COLO668 (cell line): ENCODE data around the gene PLD3.

Experiments used
- DNase-seq: peaks from one replicate; lab custom pipeline; 2025; ENCODE audit not compliant: unreplicated experiment; lab: John Stamatoyannopoulos, UW

PLD3 gene

GRCh38 chr19:40348125-40348913, at the start of gene PLD3, which contains the start of gene C19orf47:
TSS of gene PLD3 (plus strand) at chr19:40348695. CDS start at chr19:40366484, 17,789 bp downstream.
TSS of gene C19orf47 (minus strand) at chr19:40348397. CDS start at chr19:40341857, 6,540 bp downstream.
- DNase-seq, result peak; percentile 99

DNA sequence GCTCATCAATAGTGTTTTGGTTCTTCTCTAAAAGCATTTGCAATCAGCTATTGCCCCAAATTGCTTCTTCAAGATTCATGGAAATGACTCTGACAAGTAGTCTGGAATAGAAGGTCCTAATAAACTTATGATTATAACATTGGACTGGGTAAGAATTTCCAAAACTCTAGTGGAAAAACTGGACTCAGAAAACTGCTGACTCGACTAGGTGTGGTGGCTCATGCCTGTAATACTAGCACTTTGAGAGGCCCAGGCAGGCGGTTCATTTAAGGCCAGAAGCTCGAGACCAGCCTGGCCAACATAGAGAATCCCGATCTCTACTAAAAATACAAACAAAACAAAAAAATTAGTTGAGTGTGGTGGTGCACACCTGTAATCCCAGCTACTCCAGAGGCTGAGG, 47.8 kb upstream of the PLD3 start:
- DNase-seq, result no peak

DNA sequence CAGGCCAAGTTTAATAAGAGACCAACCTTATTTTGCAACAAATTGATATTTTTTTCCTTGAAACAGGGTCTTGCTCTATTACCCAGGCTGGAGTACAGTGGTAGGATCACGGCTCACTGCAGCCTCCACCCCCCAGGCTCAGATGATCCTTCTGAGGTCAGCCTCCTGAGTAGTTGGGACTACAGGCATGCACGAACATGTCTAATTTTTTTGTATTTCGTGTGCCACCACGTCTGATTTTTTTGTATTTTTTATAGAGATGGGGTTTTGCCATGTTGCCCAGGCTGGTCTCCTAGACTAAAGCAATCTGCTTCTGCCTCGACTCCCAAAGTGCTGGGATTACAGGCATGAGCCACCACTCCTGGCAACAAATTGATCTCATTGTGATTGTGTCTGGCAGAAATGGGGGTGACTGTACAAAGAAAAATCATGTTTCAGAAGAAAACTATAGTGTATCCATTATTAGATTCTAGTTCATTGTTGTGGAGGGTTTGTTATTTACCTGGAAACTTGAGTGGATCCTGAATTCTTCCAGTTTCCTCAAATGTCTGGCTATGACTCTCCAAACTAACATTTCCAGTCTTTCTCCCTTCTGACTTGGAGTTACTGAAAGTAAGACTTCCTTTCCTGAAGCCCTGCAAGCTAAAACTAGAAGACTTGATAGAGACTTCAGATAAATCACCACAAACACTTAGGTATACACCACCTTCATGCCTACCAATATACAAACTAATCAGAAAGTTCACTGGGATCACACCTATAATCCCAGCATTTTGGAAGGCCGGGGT, 46.1 kb upstream of the PLD3 start:
- no peak for DNase-seq

- DNase-seq, result no peak
Observed at GRCh38 chr19:40303765-40304164, 44.7 kb upstream of the PLD3 start.

- DNase-seq, result no peak
Observed at GRCh38 chr19:40304306-40304705, 44.2 kb upstream of the PLD3 start.

DNA sequence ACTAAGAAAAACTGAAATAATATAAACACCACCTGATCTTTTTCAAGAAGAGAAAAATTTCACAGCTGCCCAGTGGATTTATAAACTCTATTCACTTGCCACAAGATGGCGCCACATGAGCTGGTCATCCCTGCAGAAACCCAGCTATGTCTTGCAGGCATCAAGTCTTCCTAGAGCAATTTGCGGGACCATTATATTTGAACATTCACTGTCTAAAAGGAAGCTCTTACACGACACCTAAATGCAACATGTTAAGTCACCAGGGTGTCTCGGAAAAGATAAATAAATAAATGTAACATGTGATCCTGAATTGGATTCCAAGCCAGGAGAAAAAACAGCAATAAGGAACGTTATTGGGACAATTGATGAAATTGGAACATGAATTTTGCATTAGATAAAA, 43.1 kb upstream of the PLD3 start:
- DNase-seq, result peak; percentile 67

GRCh38 chr19:40309666-40310065, 38.8 kb upstream of the PLD3 start:
- DNase-seq, result no peak

DNA sequence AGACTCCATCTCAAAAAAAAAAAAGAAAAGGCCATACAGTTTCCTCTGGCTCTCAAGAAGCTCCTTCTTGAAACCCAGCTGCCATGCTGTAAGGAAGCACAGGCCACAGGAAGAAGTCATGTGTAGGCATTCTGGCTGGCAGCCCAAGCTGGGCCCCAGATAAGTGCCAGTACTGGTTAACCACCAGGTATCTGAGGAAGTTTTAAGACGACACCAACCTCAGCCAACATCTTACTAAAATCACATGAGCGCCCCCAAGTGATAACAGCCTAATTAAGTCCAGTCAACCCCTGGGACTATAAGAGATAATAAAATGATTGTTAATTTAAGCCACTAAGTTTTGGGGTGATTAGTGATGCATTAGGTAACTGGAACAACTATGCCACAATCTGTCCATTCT, 36.0 kb upstream of the PLD3 start:
- no peak for DNase-seq

- DNase-seq, result no peak
Observed at GRCh38 chr19:40313229-40313983, 35.1 kb upstream of the PLD3 start.

GRCh38 chr19:40314656-40315055, 33.8 kb upstream of the PLD3 start:
- DNase-seq, result no peak

GRCh38 chr19:40315812-40316470, 32.6 kb upstream of the PLD3 start:
- no peak for DNase-seq

DNA sequence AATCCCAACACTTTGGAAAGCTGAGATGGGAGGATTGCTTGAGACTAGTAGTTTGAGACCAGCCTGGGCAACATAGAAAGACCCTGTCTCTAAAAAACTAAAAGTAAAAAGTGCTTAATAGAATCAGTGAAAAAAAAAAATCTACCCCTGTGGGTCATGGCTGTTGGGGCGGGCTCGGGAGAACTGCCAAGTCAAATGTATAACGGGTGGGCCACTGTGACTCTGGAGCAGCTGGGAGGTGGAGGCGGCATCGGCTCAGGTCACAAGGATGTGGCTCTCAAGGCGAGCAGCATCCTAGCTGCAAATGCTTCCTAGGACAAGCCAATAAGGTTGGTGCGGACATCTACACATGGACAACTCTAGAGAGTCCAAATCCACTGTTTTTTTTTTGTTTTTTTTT, 31.2 kb upstream of the PLD3 start:
- no peak for DNase-seq

DNA sequence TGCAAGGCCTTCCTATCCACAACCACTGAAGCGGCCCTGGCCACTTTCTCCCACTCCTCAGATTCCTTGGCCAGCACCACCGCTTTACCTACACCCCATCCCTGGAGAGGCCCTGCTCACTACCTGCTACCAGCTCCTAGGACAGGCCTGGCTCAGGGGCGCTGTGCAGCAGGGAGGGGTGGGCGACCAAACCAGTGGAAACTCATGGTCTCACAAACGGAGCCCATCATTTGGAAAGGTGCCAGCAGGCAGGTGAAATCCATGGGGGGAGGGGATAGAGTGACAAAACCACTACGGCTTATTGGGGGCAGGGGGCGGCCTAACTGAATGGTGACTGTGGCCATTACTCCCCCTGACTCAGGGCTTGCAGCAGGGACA, 27.9 kb upstream of the PLD3 start:
- DNase-seq, result no peak

- DNase-seq, result no peak
Observed at GRCh38 chr19:40321076-40321475, 27.4 kb upstream of the PLD3 start.

DNA sequence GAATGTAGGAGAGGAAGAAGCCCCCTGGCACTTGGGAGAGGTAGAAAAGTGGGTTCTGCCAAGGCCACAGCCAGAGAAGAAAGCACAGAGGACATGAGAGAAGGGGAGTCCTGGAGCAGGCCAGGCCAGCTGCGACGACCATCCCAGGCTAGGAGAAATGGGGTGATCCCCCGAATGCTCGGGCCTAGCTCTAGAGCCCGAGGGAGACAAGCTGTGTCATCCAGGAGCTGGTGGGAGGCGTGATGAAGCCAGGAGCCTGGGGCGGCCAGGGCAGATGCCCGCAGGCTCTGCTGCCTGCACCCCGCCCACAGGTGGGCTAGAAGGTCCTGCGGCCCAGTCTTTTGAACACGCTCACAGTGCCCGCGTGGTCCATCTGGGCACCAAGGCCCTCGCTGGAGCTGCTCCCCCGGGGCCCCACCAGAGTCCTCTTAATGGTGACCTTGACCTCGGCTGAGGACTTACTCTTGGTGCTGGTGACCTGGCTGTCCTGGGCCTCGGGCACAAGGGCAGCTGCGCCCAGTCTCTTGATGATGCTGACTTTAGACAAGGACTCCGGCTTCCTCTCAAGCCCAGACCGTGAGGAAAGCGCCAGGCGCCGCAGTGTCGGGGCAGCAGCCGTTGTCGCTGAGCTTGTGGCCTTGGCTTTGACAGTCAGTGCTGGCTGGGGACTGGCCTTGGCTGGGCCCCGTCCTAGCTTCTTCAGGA, 26.8 kb upstream of the PLD3 start:
- no peak for DNase-seq

GRCh38 chr19:40322271-40322610, 26.3 kb upstream of the PLD3 start:
- DNase-seq, result no peak

DNA sequence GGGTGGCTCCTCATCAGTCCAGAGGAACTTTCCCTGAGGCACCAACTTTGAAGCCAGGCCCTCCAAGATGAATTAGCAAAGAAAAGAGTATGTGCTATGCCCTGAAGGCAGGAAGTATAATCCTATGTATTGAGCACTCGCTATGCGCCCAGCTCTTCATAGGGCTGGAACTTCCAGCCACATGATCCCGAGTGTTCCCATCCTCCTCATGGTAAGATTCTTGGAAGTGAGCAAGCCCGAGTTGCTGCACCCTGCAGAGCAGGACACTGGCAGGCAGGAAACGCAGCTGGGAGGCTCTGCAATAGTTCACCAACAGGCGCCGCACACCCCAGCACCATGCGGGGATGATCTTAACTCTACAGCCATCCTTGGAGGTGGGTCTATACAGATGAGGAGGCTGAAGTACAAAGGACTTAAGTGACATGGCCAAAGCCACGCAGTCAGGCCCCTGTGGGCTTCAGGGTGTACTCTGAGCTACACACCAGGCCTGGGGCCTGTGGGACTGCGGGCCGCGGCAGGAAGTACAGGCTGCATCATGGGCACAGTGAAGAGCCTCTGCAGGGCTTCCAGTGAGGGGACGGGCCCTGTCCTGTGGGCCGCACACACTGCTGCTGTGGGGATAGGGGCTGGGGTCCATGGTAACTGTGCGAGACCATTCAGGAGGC, 25.4 kb upstream of the PLD3 start:
- DNase-seq, result no peak

- no peak for DNase-seq
Observed at GRCh38 chr19:40323705-40324104, 24.8 kb upstream of the PLD3 start.

DNA sequence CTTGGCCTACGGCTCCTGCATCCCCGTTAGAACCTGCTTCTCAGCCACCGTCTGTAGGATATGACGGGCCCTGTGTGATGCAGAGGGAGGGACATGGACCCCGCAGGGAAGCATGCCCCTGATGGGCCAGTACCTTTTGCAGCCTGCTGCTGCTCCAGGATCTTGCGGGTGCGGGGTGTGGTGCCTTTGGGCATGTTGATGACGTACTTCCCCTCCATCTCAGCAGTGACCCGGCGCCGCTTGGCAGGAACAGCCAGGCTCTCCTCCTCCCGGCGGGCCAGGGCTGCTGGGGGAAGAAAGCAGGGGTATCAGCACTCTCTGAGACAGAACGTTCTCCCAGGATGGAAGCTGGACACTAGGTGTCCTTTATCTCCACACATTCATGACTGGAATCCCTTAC, 22.3 kb upstream of the PLD3 start:
- no peak for DNase-seq

DNA sequence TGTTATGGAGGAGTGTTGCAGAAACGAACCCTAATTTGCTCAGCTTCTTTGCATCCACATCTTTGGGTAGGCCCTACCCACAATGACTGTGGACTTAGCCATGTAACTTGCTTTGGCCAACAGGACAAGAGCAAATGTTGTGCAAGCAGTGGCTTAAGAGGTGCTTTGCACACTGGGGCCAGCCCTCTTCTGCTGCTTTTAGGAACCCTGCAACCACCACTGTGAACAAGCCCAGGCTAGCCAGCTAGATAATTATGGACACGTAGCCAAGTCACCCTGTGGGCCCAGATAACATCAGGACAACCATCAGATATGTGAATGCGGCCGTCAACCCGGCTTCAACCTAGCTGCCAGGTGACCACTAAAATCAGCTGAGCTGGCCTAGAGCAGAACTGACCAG, 17.4 kb upstream of the PLD3 start:
- DNase-seq, result no peak
